Neural progenitor cell (in vitro differentiated cells): ENCODE measurements around the gene KCNK7.

ENCODE experiments used
- EZH2 ChIP-seq: fragments of 200-600 bp; sonication (generic); IDR thresholded peaks from 2 replicates; pipeline ENCODE4 v1.6.1; 2017; ENCODE audit warnings: antibody characterized with exemption, mild to moderate bottlenecking, moderate library complexity
- TF ChIP-seq, protein P1 (sequence below): fragments of 200-600 bp; sonication (generic); IDR thresholded peaks from 2 replicates; pipeline ENCODE4 v1.5.1; 2017; ENCODE audit warnings: antibody characterized with exemption, mild to moderate bottlenecking

DNA sequence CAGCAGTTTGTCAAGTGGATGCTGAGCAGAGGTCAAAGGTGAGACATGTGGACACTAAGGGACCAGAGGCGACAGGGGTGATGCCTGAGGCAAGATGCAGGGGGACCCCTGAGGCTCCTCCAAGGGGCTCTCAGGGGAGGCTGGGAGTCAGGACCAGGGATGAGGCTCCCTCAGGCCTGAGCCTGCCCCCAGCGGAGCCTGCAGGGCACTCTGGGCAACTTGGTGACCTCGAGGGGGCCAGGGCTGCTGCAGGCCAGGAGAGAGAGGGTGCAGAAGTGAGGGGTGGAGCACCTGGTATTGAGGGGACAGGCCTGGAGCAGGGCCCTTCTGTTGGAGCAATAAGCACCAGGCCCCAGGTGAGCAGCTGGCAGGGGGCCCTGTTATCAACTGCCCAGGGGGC is 13.7 kb downstream of the KCNK7 start:
- TF ChIP-seq, protein P1, sequence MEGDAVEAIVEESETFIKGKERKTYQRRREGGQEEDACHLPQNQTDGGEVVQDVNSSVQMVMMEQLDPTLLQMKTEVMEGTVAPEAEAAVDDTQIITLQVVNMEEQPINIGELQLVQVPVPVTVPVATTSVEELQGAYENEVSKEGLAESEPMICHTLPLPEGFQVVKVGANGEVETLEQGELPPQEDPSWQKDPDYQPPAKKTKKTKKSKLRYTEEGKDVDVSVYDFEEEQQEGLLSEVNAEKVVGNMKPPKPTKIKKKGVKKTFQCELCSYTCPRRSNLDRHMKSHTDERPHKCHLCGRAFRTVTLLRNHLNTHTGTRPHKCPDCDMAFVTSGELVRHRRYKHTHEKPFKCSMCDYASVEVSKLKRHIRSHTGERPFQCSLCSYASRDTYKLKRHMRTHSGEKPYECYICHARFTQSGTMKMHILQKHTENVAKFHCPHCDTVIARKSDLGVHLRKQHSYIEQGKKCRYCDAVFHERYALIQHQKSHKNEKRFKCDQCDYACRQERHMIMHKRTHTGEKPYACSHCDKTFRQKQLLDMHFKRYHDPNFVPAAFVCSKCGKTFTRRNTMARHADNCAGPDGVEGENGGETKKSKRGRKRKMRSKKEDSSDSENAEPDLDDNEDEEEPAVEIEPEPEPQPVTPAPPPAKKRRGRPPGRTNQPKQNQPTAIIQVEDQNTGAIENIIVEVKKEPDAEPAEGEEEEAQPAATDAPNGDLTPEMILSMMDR = no peak
- TF ChIP-seq EZH2 = no peak
